ENCODE results near the gene PDZD2.

The PDZD2 gene

GRCh38 chr5:31625394-31625793 is 13.5 kb upstream of the PDZD2 start:
- H3K36me3 Mint-ChIP-seq, result no peaks in the 10 kb centered on the region
- no peak overlapping the region for H3K27ac Mint-ChIP-seq
- no peaks in the 10 kb centered on the region for H3K4me1 Mint-ChIP-seq
- no peak overlapping the region for H3K4me3 Mint-ChIP-seq
- peaks cover 4% of the 10 kb centered on the region for H3K27me3 Mint-ChIP-seq
- H3K9me3 Mint-ChIP-seq, result no peaks in the 10 kb centered on the region

- H3K27ac Mint-ChIP-seq, result no peak overlapping the region
- H3K9me3 Mint-ChIP-seq, result no peaks in the 10 kb centered on the region
- peaks cover 4% of the 10 kb centered on the region for H3K27me3 Mint-ChIP-seq
- no peaks in the 10 kb centered on the region for H3K4me1 Mint-ChIP-seq
- no peaks in the 10 kb centered on the region for H3K36me3 Mint-ChIP-seq
- no peak overlapping the region for H3K4me3 Mint-ChIP-seq
Observed at GRCh38 chr5:31626156-31626555, 12.8 kb upstream of the PDZD2 start.

- no peaks in the 10 kb centered on the region for H3K9me3 Mint-ChIP-seq
- peaks cover 4% of the 10 kb centered on the region for H3K27me3 Mint-ChIP-seq
- H3K4me3 Mint-ChIP-seq, result no peak overlapping the region
- H3K27ac Mint-ChIP-seq, result no peak overlapping the region
- no peaks in the 10 kb centered on the region for H3K36me3 Mint-ChIP-seq
- no peaks in the 10 kb centered on the region for H3K4me1 Mint-ChIP-seq
Observed at GRCh38 chr5:31626604-31627234, 12.2 kb upstream of the PDZD2 start.

GRCh38 chr5:31630931-31631330 is 8.0 kb upstream of the PDZD2 start:
- Mint-ChIP-seq H3K36me3 (no peaks in the 10 kb centered on the region), H3K9me3 (no peaks in the 10 kb centered on the region), H3K4me1 (no peaks in the 10 kb centered on the region), H3K27me3 (peaks cover 6% of the 10 kb centered on the region), H3K27ac (no peak overlapping the region), H3K4me3 (no peak overlapping the region)

- no peaks in the 10 kb centered on the region for H3K9me3 Mint-ChIP-seq
- H3K36me3 Mint-ChIP-seq, result no peaks in the 10 kb centered on the region
- H3K27ac Mint-ChIP-seq, result no peak overlapping the region
- no peaks in the 10 kb centered on the region for H3K4me1 Mint-ChIP-seq
- peaks cover 3% of the 10 kb centered on the region for H3K27me3 Mint-ChIP-seq
- no peak overlapping the region for H3K4me3 Mint-ChIP-seq
Observed at GRCh38 chr5:31632460-31632859, 6.5 kb upstream of the PDZD2 start.

GRCh38 chr5:31635446-31635845 is 3.5 kb upstream of the PDZD2 start:
- no peak overlapping the region for H3K4me3 Mint-ChIP-seq
- no peak overlapping the region for H3K27ac Mint-ChIP-seq
- peaks cover 10% of the 10 kb centered on the region for H3K4me1 Mint-ChIP-seq
- peaks cover 10% of the 10 kb centered on the region for H3K27me3 Mint-ChIP-seq
- H3K9me3 Mint-ChIP-seq, result no peaks in the 10 kb centered on the region
- no peaks in the 10 kb centered on the region for H3K36me3 Mint-ChIP-seq

- H3K27ac Mint-ChIP-seq, result no peak overlapping the region
- H3K4me3 Mint-ChIP-seq, result peak overlapping the region; percentile 19
- H3K27me3 Mint-ChIP-seq, result peaks cover 10% of the 10 kb centered on the region
- no peaks in the 10 kb centered on the region for H3K36me3 Mint-ChIP-seq
- no peaks in the 10 kb centered on the region for H3K9me3 Mint-ChIP-seq
- peaks cover 10% of the 10 kb centered on the region for H3K4me1 Mint-ChIP-seq
Observed at GRCh38 chr5:31637851-31638250, 1.1 kb upstream of the PDZD2 start.

GRCh38 chr5:31638345-31638744 is 586 bp upstream of the PDZD2 start:
- no peaks in the 10 kb centered on the region for H3K36me3 Mint-ChIP-seq
- peaks cover 10% of the 10 kb centered on the region for H3K27me3 Mint-ChIP-seq
- H3K4me3 Mint-ChIP-seq, result peak overlapping the region; percentile 91
- peaks cover 10% of the 10 kb centered on the region for H3K4me1 Mint-ChIP-seq
- H3K27ac Mint-ChIP-seq, result no peak overlapping the region
- no peaks in the 10 kb centered on the region for H3K9me3 Mint-ChIP-seq

GRCh38 chr5:31639481-31640411 is 815 bp downstream of the PDZD2 start:
- H3K4me1 Mint-ChIP-seq, result peaks cover 10% of the 10 kb centered on the region
- H3K27me3 Mint-ChIP-seq, result peaks cover 9% of the 10 kb centered on the region
- H3K9me3 Mint-ChIP-seq, result no peaks in the 10 kb centered on the region
- H3K36me3 Mint-ChIP-seq, result no peaks in the 10 kb centered on the region
- peak overlapping the region; percentile 71 for H3K4me3 Mint-ChIP-seq
- H3K27ac Mint-ChIP-seq, result no peak overlapping the region

- Mint-ChIP-seq H3K4me3 (no peak overlapping the region), H3K9me3 (no peaks in the 10 kb centered on the region), H3K4me1 (peaks cover 10% of the 10 kb centered on the region), H3K27me3 (peaks cover 9% of the 10 kb centered on the region), H3K36me3 (no peaks in the 10 kb centered on the region), H3K27ac (no peak overlapping the region)
Observed at GRCh38 chr5:31640573-31640972, 1.6 kb downstream of the PDZD2 start.

- Mint-ChIP-seq H3K4me1 (peaks cover 10% of the 10 kb centered on the region), H3K9me3 (no peaks in the 10 kb centered on the region), H3K27ac (no peak overlapping the region), H3K27me3 (peaks cover 8% of the 10 kb centered on the region), H3K36me3 (no peaks in the 10 kb centered on the region), H3K4me3 (no peak overlapping the region)
Observed at GRCh38 chr5:31641059-31641458, 2.1 kb downstream of the PDZD2 start.

- H3K27ac Mint-ChIP-seq, result no peak overlapping the region
- no peaks in the 10 kb centered on the region for H3K36me3 Mint-ChIP-seq
- H3K4me3 Mint-ChIP-seq, result no peak overlapping the region
- no peaks in the 10 kb centered on the region for H3K9me3 Mint-ChIP-seq
- peaks cover 7% of the 10 kb centered on the region for H3K27me3 Mint-ChIP-seq
- peaks cover 10% of the 10 kb centered on the region for H3K4me1 Mint-ChIP-seq
Observed at GRCh38 chr5:31641575-31641974, 2.6 kb downstream of the PDZD2 start.

- Mint-ChIP-seq H3K27me3 (no peaks in the 10 kb centered on the region), H3K36me3 (no peaks in the 10 kb centered on the region), H3K4me3 (no peak overlapping the region), H3K27ac (no peak overlapping the region), H3K9me3 (no peaks in the 10 kb centered on the region), H3K4me1 (no peaks in the 10 kb centered on the region)
Observed at GRCh38 chr5:31645420-31646081, 6.6 kb downstream of the PDZD2 start.

- Mint-ChIP-seq H3K27me3 (no peaks in the 10 kb centered on the region), H3K4me3 (no peak overlapping the region), H3K27ac (no peak overlapping the region), H3K4me1 (no peaks in the 10 kb centered on the region), H3K36me3 (no peaks in the 10 kb centered on the region), H3K9me3 (no peaks in the 10 kb centered on the region)
Observed at GRCh38 chr5:31648326-31648725, 9.4 kb downstream of the PDZD2 start.

GRCh38 chr5:31651241-31651640 is 12.3 kb downstream of the PDZD2 start:
- no peak overlapping the region for H3K27ac Mint-ChIP-seq
- no peaks in the 10 kb centered on the region for H3K4me1 Mint-ChIP-seq
- no peak overlapping the region for H3K4me3 Mint-ChIP-seq
- peaks cover under 1% of the 10 kb centered on the region for H3K27me3 Mint-ChIP-seq
- no peaks in the 10 kb centered on the region for H3K9me3 Mint-ChIP-seq
- H3K36me3 Mint-ChIP-seq, result no peaks in the 10 kb centered on the region

GRCh38 chr5:31655491-31655890 is 16.6 kb downstream of the PDZD2 start:
- Mint-ChIP-seq H3K27ac (no peak overlapping the region), H3K36me3 (no peaks in the 10 kb centered on the region), H3K4me1 (no peaks in the 10 kb centered on the region), H3K27me3 (peaks cover 9% of the 10 kb centered on the region), H3K4me3 (no peak overlapping the region), H3K9me3 (no peaks in the 10 kb centered on the region)
